GM12878 (cell line): ENCODE measurements around the gene CTNNA3. TPM values are rescaled to one million over a fixed set of nuclear protein-coding genes. Genes with fewer than 3 reads are reported as not detected.

Experiments
- ATAC-seq: fragments of 200-7000 bp; cut with Tn5 transposase; 3 replicates; pipeline ENCODE4 v1.9.1; 2020; ENCODE audit warnings: mild to moderate bottlenecking, moderate library complexity
- BruUV-seq: library from RNA; stranded (reverse); fragments of 400-500 nt; replicated peaks from 2 replicates; lab custom pipeline; 2021; lab: Mats Ljungman, UMichigan
- CTCF ChIA-PET: fragments of 300-600 bp; sonication (Branson Sonifier 250); formaldehyde crosslinking; extraction: SDS; loops from one replicate; lab custom pipeline; 2021; ENCODE audit warnings: inconsistent platforms; lab: Yijun Ruan, JAX
- POLR2A ChIA-PET: fragments of 350-600 bp; formaldehyde crosslinking; extraction: SDS; loops from one replicate; lab custom pipeline; 2021; ENCODE audit warnings: inconsistent platforms; lab: Charles Lee
- RAD21 ChIA-PET: fragments of 300-600 bp; sonication (Branson Sonifier 250); formaldehyde crosslinking; loops from one replicate; lab custom pipeline; 2023; ENCODE audit warnings: antibody characterized with exemption; ENCODE audit not compliant: unreplicated experiment; lab: Charles Lee
- SMC1A ChIA-PET: fragments of 300-600 bp; sonication (Branson Sonifier 250); formaldehyde crosslinking; loops from one replicate; lab custom pipeline; 2023; ENCODE audit not compliant: unreplicated experiment, uncharacterized antibody; lab: Charles Lee
- DNase-seq: peaks from one replicate; pipeline ENCODE4 v3.0.0-alpha.2; 2011; ENCODE audit warnings: low read depth, low spot score
- FAIRE-seq: peaks from 3 replicates; lab custom pipeline; 2011; peaks lifted over from hg19 to GRCh38; lab: Jason Lieb, UNC
- H2AFZ ChIP-seq: 2 replicates; pipeline ENCODE4 v1.6.0; 2011; ENCODE audit warnings: low read depth, low read length, control low read depth; ENCODE audit not compliant: control insufficient read depth
- H3K27ac ChIP-seq: 2 replicates; pipeline ENCODE4 v1.5.1; 2011; ENCODE audit warnings: control low read depth; ENCODE audit not compliant: control insufficient read depth, insufficient read depth
- H3K27me3 ChIP-seq, 2 experiments: replicated peaks in 1 of 2; 2 replicates each; pipeline versions ENCODE4 v1.6.0 to v1.6.1; 2011; ENCODE audit warnings: low read length in 1 of 2; ENCODE audit not compliant: control insufficient read depth in 2 of 2, insufficient read depth in 2 of 2
- H3K36me3 ChIP-seq, 2 experiments: 2 replicates each; pipeline ENCODE4 v1.5.1; 2011; ENCODE audit warnings: low read length in 1 of 2; ENCODE audit not compliant: control insufficient read depth in 2 of 2, insufficient read depth in 2 of 2
- H3K4me1 ChIP-seq: 2 replicates; pipeline ENCODE4 v1.6.1; 2011; ENCODE audit warnings: mild to moderate bottlenecking, low read length, moderate library complexity, mixed read lengths; ENCODE audit not compliant: control insufficient read depth, insufficient read depth
- H3K4me2 ChIP-seq: 2 replicates; pipeline ENCODE4 v1.6.0; 2011; ENCODE audit warnings: control low read depth; ENCODE audit not compliant: control insufficient read depth, insufficient read depth
- H3K4me3 ChIP-seq: fragments of 200-600 bp; sonication (generic); 2 replicates; pipeline ENCODE4 v1.5.1; 2016
- H3K79me2 ChIP-seq: 2 replicates; pipeline ENCODE4 v1.6.0; 2011; ENCODE audit warnings: low read length; ENCODE audit not compliant: control insufficient read depth, insufficient read depth
- H3K9ac ChIP-seq: 2 replicates; pipeline ENCODE4 v1.8.0; 2011; ENCODE audit warnings: low read length, control low read depth, mixed read lengths; ENCODE audit not compliant: control insufficient read depth, insufficient read depth
- H3K9me3 ChIP-seq: replicated peaks from 3 replicates; pipeline ENCODE4 v1.5.1; 2011; ENCODE audit warnings: mild to moderate bottlenecking, low read length; ENCODE audit not compliant: control insufficient read depth, insufficient read depth
- H4K20me1 ChIP-seq: 2 replicates; pipeline ENCODE4 v1.6.0; 2011; ENCODE audit not compliant: control insufficient read depth, insufficient read depth
- EP300 ChIP-seq, 2 experiments: fragments of 150-350 bp in 1 of 2; IDR thresholded peaks; 2 replicates each; pipeline ENCODE4 v1.6.1; 2011 to 2012; ENCODE audit warnings: low read depth in 2 of 2, low read length in 2 of 2, borderline replicate concordance in 1 of 2, improper control_type of control experiment in 1 of 2, inconsistent platforms in 1 of 2; ENCODE audit not compliant: control insufficient read depth in 1 of 2
- IRF4 ChIP-seq: IDR thresholded peaks from 2 replicates; pipeline ENCODE4 v1.6.1; 2011; ENCODE audit warnings: low read depth, low read length
- KLF5 ChIP-seq: fragments of 450-650 bp; IDR thresholded peaks from 2 replicates; pipeline ENCODE4 v1.6.1; 2014; ENCODE audit warnings: mild to moderate bottlenecking; ENCODE audit not compliant: partially characterized antibody
- MEF2A ChIP-seq: IDR thresholded peaks from 2 replicates; pipeline ENCODE4 v1.6.1; 2011; ENCODE audit warnings: low read depth, mild to moderate bottlenecking, low read length, moderate library complexity; ENCODE audit not compliant: insufficient read depth
- NRF1 ChIP-seq: conservative IDR thresholded peaks from 2 replicates; pipeline ENCODE4 v1.6.1; 2011; ENCODE audit warnings: mild to moderate bottlenecking, low read depth, low read length, improper control_type of control experiment
- POLR2AphosphoS2 ChIP-seq: IDR thresholded peaks from 2 replicates; pipeline ENCODE4 v1.6.1; 2011; ENCODE audit warnings: low read depth, mild to moderate bottlenecking, low read length, improper control_type of control experiment, moderate library complexity
- RELB ChIP-seq: fragments of 450-650 bp; IDR thresholded peaks from 2 replicates; pipeline ENCODE4 v1.6.1; 2017; ENCODE audit warnings: low read depth, mild to moderate bottlenecking, moderate library complexity
- STAT3 ChIP-seq: IDR thresholded peaks from 2 replicates; pipeline ENCODE4 v1.6.1; 2011; ENCODE audit warnings: low read depth, low read length, improper control_type of control experiment
- TCF7 ChIP-seq: IDR thresholded peaks from 2 replicates; pipeline ENCODE4 v1.6.1; 2014; ENCODE audit warnings: antibody characterized with exemption, borderline replicate concordance
- ZBTB33 ChIP-seq: fragments of 450-650 bp; IDR thresholded peaks from 2 replicates; pipeline ENCODE4 v1.6.1; 2017; ENCODE audit warnings: mild to moderate bottlenecking
- ZBTB4 ChIP-seq: fragments of 450-650 bp; formaldehyde crosslinking; IDR thresholded peaks from 2 replicates; pipeline ENCODE4 v1.4.0; 2022; ENCODE audit warnings: mild to moderate bottlenecking, moderate library complexity
- WGBS: methylation state at CpG from one replicate; pipeline ENCODE4 v1.1.6; 2016; ENCODE audit warnings: low lambda C conversion rate; ENCODE audit not compliant: insufficient replicate concordance, insufficient coverage; ENCODE audit errors: missing lambda C conversion rate; 5-methylcytosine and 5-hydroxymethylcytosine counted together
- in situ Hi-C: fragments of 300-500 bp; cut with MboI; formaldehyde crosslinking; loops from 9 replicates; pipeline ENCODE4 v1.14.3; 2018; ENCODE audit warnings: mixed read lengths
- intact Hi-C: fragments of 100-400 bp; cut with micrococcal nuclease; formaldehyde crosslinking; loops from one replicate; pipeline ENCODE4 v1.14.2; 2022; ENCODE audit not compliant: unreplicated experiment
- polyA plus RNA-seq, 11 experiments: library from polyadenylated mRNA; depleted of rRNA in 4 of 11; unstranded in 6 of 11; stranded (reverse) in 5 of 11; fragments of >200 nt; fragmentation: Nextera tagmentation in 4 of 11; fragmentation: Illumina TruSeq in 1 of 11; extraction: Ambion mirVana in 4 of 11; extraction: Trizol in 1 of 11; gene quantifications; 1 replicate in 1 of 11; 2 replicates in 10 of 11; pipeline versions ENCODE4 v1.2.1 to v1.2.3, GENCODE V29; 2011 to 2016; ENCODE audit warnings: inconsistent platforms in 2 of 11, missing spikeins in 2 of 11, low read depth in 1 of 11
- total RNA-seq, 4 experiments: library from RNA; depleted of rRNA in 3 of 4; stranded (reverse); fragments of >200 nt in 3 of 4; fragmentation: Illumina TruSeq in 1 of 4; extraction: Trizol in 1 of 4; gene quantifications; 2 replicates each; pipeline versions ENCODE4 v1.2.1 to v1.2.3, GENCODE V29; 2013 to 2021
- TF ChIP-seq, protein P1 (sequence below): fragments of 450-650 bp; IDR thresholded peaks from 2 replicates; pipeline ENCODE4 v1.6.1; 2014; ENCODE audit warnings: mild to moderate bottlenecking

CTNNA3 gene
- total and polyA plus RNA-seq, 10 of the 15 experiments (the other 5 are each of a cell fraction or from before 2014, with no cell fraction given): under 0.01 to 4.5 (median 0.22) TPM; not detected in 2

GRCh38 chr10:67550838-67551402 is 145.1 kb downstream of the CTNNA3 start (continued):
- no peak for TF ChIP-seq ZBTB4 (CRISPR knock-in tag)

DNA sequence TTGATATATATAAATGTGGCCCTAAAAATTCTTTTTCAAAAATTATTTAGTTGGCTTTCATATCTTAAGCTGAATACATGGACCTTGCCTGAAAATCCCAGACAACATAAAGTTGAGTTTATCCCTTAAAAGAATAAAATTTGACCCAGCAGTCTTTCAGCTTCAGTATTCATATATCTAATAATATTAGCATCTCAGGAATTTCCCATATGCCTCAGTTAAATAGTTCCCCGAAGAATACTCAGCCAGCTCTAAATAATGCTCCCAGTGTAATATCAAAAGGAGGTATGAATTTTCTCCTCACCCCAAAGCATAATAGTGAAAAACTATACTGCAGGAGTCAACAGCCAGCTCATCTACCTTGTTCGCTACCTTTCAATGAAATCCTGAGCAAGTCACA is 145.9 kb downstream of the CTNNA3 start:
- SMC1A ChIA-PET: interaction anchor here (1.0 to 2.7 kb wide), 6 partner anchors 13 to 56 kb away, joined by 3 to 10 read pairs (median 4); no protein-coding TSS in a partner anchor
- BruUV-seq: no TSS peak
- Histone ChIP-seq H3K79me2 (no peaks in the 10 kb centered on the region), H4K20me1 (no peaks in the 10 kb centered on the region), H3K9ac (no peak overlapping the region), H3K4me1 (no peaks in the 10 kb centered on the region), H3K9me3 (no peaks in the 10 kb centered on the region), H3K27me3 (no peaks in the 10 kb centered on the region), H3K4me2 (no peak overlapping the region), H3K36me3 (no peaks in the 10 kb centered on the region), H3K27ac (no peak overlapping the region), H3K4me3 (no peak overlapping the region), H2AFZ (no peak overlapping the region)
- no peak for DNase-seq
- FAIRE-seq: no peak
- 0% methylated on average over 2 of the region's 2 CpGs for WGBS
- CTCF ChIA-PET: interaction anchor here (1.5 kb wide), 1 partner anchor 29 kb away, joined by 12 read pairs; no protein-coding TSS in a partner anchor
- in situ Hi-C loops: no loop called here
- intact Hi-C loops: no loop called here
- ATAC-seq: no peak
- POLR2A ChIA-PET: interaction anchor here (0.6 kb wide), 1 partner anchor 24 kb away, joined by 4 read pairs; no protein-coding TSS in a partner anchor
- RAD21 ChIA-PET: interaction anchor here (1.0 to 2.2 kb wide), 4 partner anchors 12 to 221 kb away, joined by 3 to 6 read pairs (median 4); no protein-coding TSS in a partner anchor
- TF ChIP-seq RELB (no peak), IRF4 (no peak), MEF2A (no peak), ZBTB33 (no peak), NRF1 (no peak), STAT3 (no peak), KLF5 (no peak), TCF7 (no peak), POLR2AphosphoS2 (no peak), EP300 (IDR thresholded peaks at IDR 0.05; ENCODE audit: borderline replicate concordance in 1 of 2, control insufficient read depth in 1 of 2, low read depth in 2 of 2, low read length in 2 of 2) (no peak)
- TF ChIP-seq, protein P1, sequence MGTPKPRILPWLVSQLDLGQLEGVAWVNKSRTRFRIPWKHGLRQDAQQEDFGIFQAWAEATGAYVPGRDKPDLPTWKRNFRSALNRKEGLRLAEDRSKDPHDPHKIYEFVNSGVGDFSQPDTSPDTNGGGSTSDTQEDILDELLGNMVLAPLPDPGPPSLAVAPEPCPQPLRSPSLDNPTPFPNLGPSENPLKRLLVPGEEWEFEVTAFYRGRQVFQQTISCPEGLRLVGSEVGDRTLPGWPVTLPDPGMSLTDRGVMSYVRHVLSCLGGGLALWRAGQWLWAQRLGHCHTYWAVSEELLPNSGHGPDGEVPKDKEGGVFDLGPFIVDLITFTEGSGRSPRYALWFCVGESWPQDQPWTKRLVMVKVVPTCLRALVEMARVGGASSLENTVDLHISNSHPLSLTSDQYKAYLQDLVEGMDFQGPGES: no peak
